ENCODE data around the gene LGR5.

DNA sequence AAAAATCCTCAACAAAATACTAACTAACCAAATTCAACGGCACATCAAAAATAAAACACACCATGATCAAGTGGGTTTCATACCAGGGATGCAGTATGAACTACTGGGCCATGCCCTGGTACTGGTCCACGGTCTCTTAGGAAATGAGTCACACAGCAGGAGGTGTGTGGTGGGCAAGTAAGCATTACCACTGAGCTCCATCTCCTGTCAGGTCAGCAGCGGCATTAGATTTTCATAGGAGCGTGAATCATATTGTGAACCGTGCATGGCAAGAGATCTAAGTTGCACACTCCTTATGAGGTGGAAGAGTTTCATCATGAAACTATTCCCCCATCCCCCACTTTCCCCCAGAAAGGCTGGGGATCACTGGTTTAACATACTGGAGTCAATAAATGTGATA lies 6.7 kb upstream of the LGR5 start:
- TF ChIP-seq, protein P1, sequence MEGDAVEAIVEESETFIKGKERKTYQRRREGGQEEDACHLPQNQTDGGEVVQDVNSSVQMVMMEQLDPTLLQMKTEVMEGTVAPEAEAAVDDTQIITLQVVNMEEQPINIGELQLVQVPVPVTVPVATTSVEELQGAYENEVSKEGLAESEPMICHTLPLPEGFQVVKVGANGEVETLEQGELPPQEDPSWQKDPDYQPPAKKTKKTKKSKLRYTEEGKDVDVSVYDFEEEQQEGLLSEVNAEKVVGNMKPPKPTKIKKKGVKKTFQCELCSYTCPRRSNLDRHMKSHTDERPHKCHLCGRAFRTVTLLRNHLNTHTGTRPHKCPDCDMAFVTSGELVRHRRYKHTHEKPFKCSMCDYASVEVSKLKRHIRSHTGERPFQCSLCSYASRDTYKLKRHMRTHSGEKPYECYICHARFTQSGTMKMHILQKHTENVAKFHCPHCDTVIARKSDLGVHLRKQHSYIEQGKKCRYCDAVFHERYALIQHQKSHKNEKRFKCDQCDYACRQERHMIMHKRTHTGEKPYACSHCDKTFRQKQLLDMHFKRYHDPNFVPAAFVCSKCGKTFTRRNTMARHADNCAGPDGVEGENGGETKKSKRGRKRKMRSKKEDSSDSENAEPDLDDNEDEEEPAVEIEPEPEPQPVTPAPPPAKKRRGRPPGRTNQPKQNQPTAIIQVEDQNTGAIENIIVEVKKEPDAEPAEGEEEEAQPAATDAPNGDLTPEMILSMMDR (IDR thresholded peaks at IDR 0.05), result no peak
- no peak for TF ChIP-seq POLR2A (IDR thresholded peaks at IDR 0.05)

All from esophagus squamous epithelium (tissue), 4 donors.